Measurements from ENCODE around the gene MTM1. TPM values are rescaled to one million over a fixed set of nuclear protein-coding genes. Genes with fewer than 3 reads are reported as not detected.

Gene MTM1
- total and polyA plus RNA-seq, 4 experiments from 2014 or later = 27.3 to 38.5 (median 35.1) TPM

GRCh38 chrX:150551963-150552362 is 16.5 kb upstream of the MTM1 start:
- Mint-ChIP-seq H3K9me3 (no peaks in the 10 kb centered on the region), H3K27me3 (no peaks in the 10 kb centered on the region), H3K36me3 (no peaks in the 10 kb centered on the region), H3K4me3 (no peak overlapping the region), H3K27ac (no peak overlapping the region), H3K4me1 (peaks cover 4 to 18% (median 11%) of the 10 kb centered on the region in 4 donors)
- Histone ChIP-seq H3K27me3 (ENCODE audit: insufficient read depth, low read length) (no peaks in the 10 kb centered on the region), H3K27ac (ENCODE audit: low read depth, low read length) (no peak overlapping the region), H3K4me3 (ENCODE audit: low read length in 2 of 2) (no peak overlapping the region), H3K4me1 (ENCODE audit: insufficient read depth, low read length) (peaks cover 15% of the 10 kb centered on the region), H3K9me3 (ENCODE audit: control insufficient read depth in 1 of 2, low read length in 2 of 2) (no peaks in the 10 kb centered on the region), H3K36me3 (ENCODE audit: insufficient read depth, low read length) (no peaks in the 10 kb centered on the region)
- ChIA-PET CTCF (ENCODE audit: partially characterized antibody) (no interaction called here), POLR2A (ENCODE audit: partially characterized antibody) (no interaction called here)
- DNase-seq = no peak
- intact Hi-C loops (cut with micrococcal nuclease) = no loop called here

- H3K9me3 ChIP-seq (ENCODE audit: control insufficient read depth in 1 of 2, low read length in 2 of 2) = no peaks in the 10 kb centered on the region
- no peak overlapping the region for H3K4me3 ChIP-seq (ENCODE audit: low read length in 2 of 2)
- no peak overlapping the region for H3K27ac ChIP-seq (ENCODE audit: low read depth, low read length)
- Mint-ChIP-seq H3K27ac (no peak overlapping the region), H3K4me1 (no peaks in the 10 kb centered on the region), H3K4me3 (no peak overlapping the region), H3K36me3 (no peaks in the 10 kb centered on the region), H3K9me3 (no peaks in the 10 kb centered on the region), H3K27me3 (no peaks in the 10 kb centered on the region)
- no peak for DNase-seq
- H3K27me3 ChIP-seq (ENCODE audit: insufficient read depth, low read length) = no peaks in the 10 kb centered on the region
- CTCF ChIA-PET (ENCODE audit: partially characterized antibody) = no interaction called here
- intact Hi-C loops (cut with micrococcal nuclease) = no loop called here
- POLR2A ChIA-PET (ENCODE audit: partially characterized antibody) = interaction anchor here (0.9 kb wide), 1 partner anchor 10 kb away, joined by 4 read pairs; the partner anchor contains the start of gene MTM1
- H3K36me3 ChIP-seq (ENCODE audit: insufficient read depth, low read length) = no peaks in the 10 kb centered on the region
- no peaks in the 10 kb centered on the region for H3K4me1 ChIP-seq (ENCODE audit: insufficient read depth, low read length)
These were observed 10.0 kb upstream of the MTM1 start for GRCh38 chrX:150558424-150558823.

GRCh38 chrX:150564838-150565237 is 3.6 kb upstream of the MTM1 start:
- DNase-seq = no peak
- peaks cover 4% of the 10 kb centered on the region for H3K4me1 ChIP-seq (ENCODE audit: insufficient read depth, low read length)
- H3K27ac ChIP-seq (ENCODE audit: low read depth, low read length) = no peak overlapping the region
- no peaks in the 10 kb centered on the region for H3K36me3 ChIP-seq (ENCODE audit: insufficient read depth, low read length)
- H3K27me3 ChIP-seq (ENCODE audit: insufficient read depth, low read length) = no peaks in the 10 kb centered on the region
- no peak overlapping the region for H3K27ac Mint-ChIP-seq
- H3K4me1 Mint-ChIP-seq = peaks cover 3 to 12% (median 7%) of the 10 kb centered on the region in 4 donors
- H3K9me3 ChIP-seq (ENCODE audit: control insufficient read depth in 1 of 2, low read length in 2 of 2) = no peaks in the 10 kb centered on the region
- H3K36me3 Mint-ChIP-seq = peaks cover 0 to 2% of the 10 kb centered on the region in 2 donors
- no peak overlapping the region for H3K4me3 ChIP-seq (ENCODE audit: low read length in 2 of 2)
- no peaks in the 10 kb centered on the region for H3K27me3 Mint-ChIP-seq
- ChIA-PET POLR2A (ENCODE audit: partially characterized antibody) (no interaction called here), CTCF (ENCODE audit: partially characterized antibody) (interaction anchor here (1.4 kb wide), 1 partner anchor 18 kb away, joined by 4 read pairs; no protein-coding TSS in a partner anchor)
- no peaks in the 10 kb centered on the region for H3K9me3 Mint-ChIP-seq
- intact Hi-C loops (cut with micrococcal nuclease) = loop anchor here (5.0 kb wide), 1 partner anchor 332 kb away; the partner anchor contains the start of gene CD99L2
- no peak overlapping the region for H3K4me3 Mint-ChIP-seq

- Histone ChIP-seq H3K27me3 (ENCODE audit: insufficient read depth, low read length) (no peaks in the 10 kb centered on the region), H3K4me3 (ENCODE audit: low read length in 2 of 2) (no peak overlapping the region), H3K36me3 (ENCODE audit: insufficient read depth, low read length) (no peaks in the 10 kb centered on the region), H3K4me1 (ENCODE audit: insufficient read depth, low read length) (peaks cover 11% of the 10 kb centered on the region), H3K27ac (ENCODE audit: low read depth, low read length) (no peak overlapping the region), H3K9me3 (ENCODE audit: control insufficient read depth in 1 of 2, low read length in 2 of 2) (no peaks in the 10 kb centered on the region)
- H3K27me3 Mint-ChIP-seq = no peaks in the 10 kb centered on the region
- ChIA-PET POLR2A (ENCODE audit: partially characterized antibody) (no interaction called here), CTCF (ENCODE audit: partially characterized antibody) (interaction anchor here (1.4 kb wide), 1 partner anchor 19 kb away, joined by 4 read pairs; no protein-coding TSS in a partner anchor)
- no peak overlapping the region for H3K4me3 Mint-ChIP-seq
- no peak overlapping the region for H3K27ac Mint-ChIP-seq
- DNase-seq = no peak
- no peaks in the 10 kb centered on the region for H3K9me3 Mint-ChIP-seq
- intact Hi-C loops (cut with micrococcal nuclease) = loop anchor here (5.0 kb wide), 1 partner anchor 332 kb away; the partner anchor contains the start of gene CD99L2
- peaks cover 0 to 2% of the 10 kb centered on the region in 2 donors for H3K36me3 Mint-ChIP-seq
- H3K4me1 Mint-ChIP-seq = peaks cover 7 to 19% (median 12%) of the 10 kb centered on the region in 4 donors
These were observed 2.9 kb upstream of the MTM1 start for GRCh38 chrX:150565551-150565950.

- CTCF ChIA-PET (ENCODE audit: partially characterized antibody) = no interaction called here
- peak overlapping the region in 1 of 7 donors; percentile 80 for H3K27ac Mint-ChIP-seq
- Histone ChIP-seq H3K4me1 (ENCODE audit: insufficient read depth, low read length) (peaks cover 23% of the 10 kb centered on the region), H3K4me3 (ENCODE audit: low read length in 2 of 2) (no peak overlapping the region), H3K36me3 (ENCODE audit: insufficient read depth, low read length) (no peaks in the 10 kb centered on the region), H3K27ac (ENCODE audit: low read depth, low read length) (no peak overlapping the region), H3K27me3 (ENCODE audit: insufficient read depth, low read length) (no peaks in the 10 kb centered on the region), H3K9me3 (ENCODE audit: control insufficient read depth in 1 of 2, low read length in 2 of 2) (no peaks in the 10 kb centered on the region)
- H3K4me3 Mint-ChIP-seq = peak overlapping the region in 1 of 8 donors; percentile 25
- H3K27me3 Mint-ChIP-seq = no peaks in the 10 kb centered on the region
- H3K9me3 Mint-ChIP-seq = no peaks in the 10 kb centered on the region
- no peak for DNase-seq
- H3K4me1 Mint-ChIP-seq = peaks cover 13 to 31% (median 20%) of the 10 kb centered on the region in 4 donors
- POLR2A ChIA-PET (ENCODE audit: partially characterized antibody) = interaction anchor here (1.1 kb wide), 1 partner anchor 20 kb away, joined by 3 read pairs; no protein-coding TSS in a partner anchor
- intact Hi-C loops (cut with micrococcal nuclease) = loop anchor here (5.0 kb wide), 1 partner anchor 331 kb away; the partner anchor contains the start of gene CD99L2
- H3K36me3 Mint-ChIP-seq = peaks cover 0 to 4% of the 10 kb centered on the region in 2 donors
These were observed 1.7 kb upstream of the MTM1 start for GRCh38 chrX:150566734-150567182.

GRCh38 chrX:150567645-150568319 is 639 bp upstream of the MTM1 start:
- H3K4me3 Mint-ChIP-seq = peak overlapping the region; percentile 64 to 80 (median 72)
- H3K9me3 ChIP-seq (ENCODE audit: control insufficient read depth in 1 of 2, low read length in 2 of 2) = no peaks in the 10 kb centered on the region
- H3K4me1 ChIP-seq (ENCODE audit: insufficient read depth, low read length) = peaks cover 33% of the 10 kb centered on the region
- H3K27ac Mint-ChIP-seq = peak overlapping the region in 6 of 7 donors; percentile 22 to 88 (median 54)
- POLR2A ChIA-PET (ENCODE audit: partially characterized antibody) = interaction anchor here (0.6 to 7.3 kb wide), 7 partner anchors 9 to 629 kb away, joined by 3 to 67 read pairs (median 22); partner anchors contain the start of genes EOLA2, MAMLD1 and MTMR1
- H3K4me1 Mint-ChIP-seq = peaks cover 21 to 41% (median 29%) of the 10 kb centered on the region in 4 donors
- H3K27me3 ChIP-seq (ENCODE audit: insufficient read depth, low read length) = no peaks in the 10 kb centered on the region
- CTCF ChIA-PET (ENCODE audit: partially characterized antibody) = interaction anchor here (1.0 to 1.9 kb wide), 3 partner anchors 18 to 627 kb away, joined by 3 to 5 read pairs (median 3); no protein-coding TSS in a partner anchor
- no peak overlapping the region for H3K27ac ChIP-seq (ENCODE audit: low read depth, low read length)
- no peaks in the 10 kb centered on the region for H3K9me3 Mint-ChIP-seq
- intact Hi-C loops (cut with micrococcal nuclease) = loop anchor here (1.0 to 5.0 kb wide), 3 partner anchors 20 to 330 kb away; partner anchors contain the start of genes CD99L2 and MTMR1
- H3K36me3 ChIP-seq (ENCODE audit: insufficient read depth, low read length) = no peaks in the 10 kb centered on the region
- H3K27me3 Mint-ChIP-seq = no peaks in the 10 kb centered on the region
- DNase-seq = no peak
- no peak overlapping the region for H3K4me3 ChIP-seq (ENCODE audit: low read length in 2 of 2)
- peaks cover 0 to 4% of the 10 kb centered on the region in 2 donors for H3K36me3 Mint-ChIP-seq

GRCh38 chrX:150569155-150569477 is 695 bp downstream of the MTM1 start:
- CTCF ChIA-PET (ENCODE audit: partially characterized antibody) = interaction anchor here (1.6 to 3.9 kb wide), 3 partner anchors 18 to 629 kb away, joined by 5 to 21 read pairs (median 6); no protein-coding TSS in a partner anchor
- peaks cover 47% of the 10 kb centered on the region for H3K4me1 ChIP-seq (ENCODE audit: insufficient read depth, low read length)

More at GRCh38 chrX:150569155-150569477, 695 bp downstream of the MTM1 start:
- Mint-ChIP-seq H3K4me1 (peaks cover 32 to 55% (median 42%) of the 10 kb centered on the region in 4 donors), H3K9me3 (no peaks in the 10 kb centered on the region), H3K36me3 (peaks cover 0 to 4% of the 10 kb centered on the region in 2 donors), H3K4me3 (peak overlapping the region; percentile 85 to 90 (median 88)), H3K27me3 (no peaks in the 10 kb centered on the region), H3K27ac (peak overlapping the region; percentile 79 to 100 (median 85))
- no peaks in the 10 kb centered on the region for H3K36me3 ChIP-seq (ENCODE audit: insufficient read depth, low read length)
- peak; percentile 49 to 64 (median 53) for DNase-seq
- H3K9me3 ChIP-seq (ENCODE audit: control insufficient read depth in 1 of 2, low read length in 2 of 2) = no peaks in the 10 kb centered on the region
- POLR2A ChIA-PET (ENCODE audit: partially characterized antibody) = interaction anchor here (0.7 to 7.3 kb wide), 8 partner anchors 13 to 630 kb away, joined by 3 to 67 read pairs (median 14); partner anchors contain the start of genes EOLA2, MAMLD1 and MTMR1
- intact Hi-C loops (cut with micrococcal nuclease) = loop anchor here (1.0 to 5.0 kb wide), 3 partner anchors 18 to 328 kb away; partner anchors contain the start of genes CD99L2 and MTMR1
- peak overlapping the region; percentile 31 to 64 for H3K4me3 ChIP-seq (ENCODE audit: low read length in 2 of 2)
- peak overlapping the region; percentile 78 for H3K27ac ChIP-seq (ENCODE audit: low read depth, low read length)
- H3K27me3 ChIP-seq (ENCODE audit: insufficient read depth, low read length) = no peaks in the 10 kb centered on the region
